D721Med (cell line): Measurements from ENCODE around the gene TMEM129.

Experiments
- DNase-seq: peaks from one replicate; pipeline ENCODE4 v3.0.0; 2011; ENCODE audit warnings: low spot score; ENCODE audit not compliant: insufficient read length
- FAIRE-seq: peaks from 2 replicates; lab custom pipeline; 2011; peaks lifted over from hg19 to GRCh38; lab: Jason Lieb, UNC
- CTCF ChIP-seq: IDR thresholded peaks from 2 replicates; pipeline ENCODE4 v1.5.1; 2012; ENCODE audit warnings: mild to moderate bottlenecking, control low read depth; ENCODE audit not compliant: insufficient read depth; ENCODE audit errors: missing control alignments

TMEM129 gene

GRCh38 chr4:1762264-1763010 lies 41.3 kb upstream of the TMEM129 start:
- no peak for DNase-seq
- TF ChIP-seq CTCF, result no peak
- no peak for FAIRE-seq

- no peak for TF ChIP-seq CTCF
- no peak for DNase-seq
Measured at GRCh38 chr4:1761130-1761689, 40.1 kb upstream of the TMEM129 start.

GRCh38 chr4:1760521-1761071 lies 39.5 kb upstream of the TMEM129 start:
- DNase-seq, result no peak
- no peak for TF ChIP-seq CTCF
- no peak for FAIRE-seq

More at GRCh38 chr4:1761130-1761689, 40.1 kb upstream of the TMEM129 start:
- no peak for FAIRE-seq

GRCh38 chr4:1759818-1760223 lies 38.7 kb upstream of the TMEM129 start:
- FAIRE-seq (no peak), DNase-seq (no peak)
- no peak for TF ChIP-seq CTCF

GRCh38 chr4:1759170-1759817 lies 38.2 kb upstream of the TMEM129 start:
- TF ChIP-seq CTCF, result no peak
- DNase-seq (no peak), FAIRE-seq (no peak)

- FAIRE-seq (no peak), DNase-seq (no peak)
- TF ChIP-seq CTCF, result no peak
Measured at GRCh38 chr4:1758306-1759121, 37.4 kb upstream of the TMEM129 start.
